ENCODE results near the gene SDF4. TPM values are rescaled to one million over a fixed set of nuclear protein-coding genes. Genes with fewer than 3 reads are reported as not detected.

Gene SDF4
- total RNA-seq, 4 donors from 2014 or later: 57.5 to 87.6 (median 73.1) TPM

DNA sequence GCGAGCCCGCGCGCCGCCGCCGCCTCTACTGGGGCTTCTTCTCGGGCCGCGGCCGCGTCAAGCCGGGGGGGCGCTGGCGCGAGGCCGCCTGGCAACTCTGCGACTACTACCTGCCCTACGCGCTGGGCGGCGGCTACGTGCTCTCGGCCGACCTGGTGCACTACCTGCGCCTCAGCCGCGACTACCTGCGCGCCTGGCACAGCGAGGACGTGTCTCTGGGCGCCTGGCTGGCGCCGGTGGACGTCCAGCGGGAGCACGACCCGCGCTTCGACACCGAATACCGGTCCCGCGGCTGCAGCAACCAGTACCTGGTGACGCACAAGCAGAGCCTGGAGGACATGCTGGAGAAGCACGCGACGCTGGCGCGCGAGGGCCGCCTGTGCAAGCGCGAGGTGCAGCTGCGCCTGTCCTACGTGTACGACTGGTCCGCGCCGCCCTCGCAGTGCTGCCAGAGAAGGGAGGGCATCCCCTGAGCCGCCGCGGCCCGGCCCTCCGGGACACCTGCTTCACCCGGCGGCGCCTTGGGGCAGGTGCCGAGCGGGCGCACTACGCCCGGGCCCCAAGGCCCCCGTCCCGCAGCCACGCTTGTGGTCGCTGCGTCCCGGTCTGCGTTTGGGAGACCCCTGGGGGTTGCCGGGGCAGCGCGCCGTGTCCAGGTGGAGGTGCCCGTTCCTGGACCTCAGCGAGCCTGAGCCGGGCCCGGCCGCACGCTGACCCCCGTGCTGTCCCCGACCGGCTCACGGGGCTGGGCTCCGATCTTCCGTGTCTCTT, 1.2 kb upstream of the SDF4 start:
- TF ChIP-seq, protein P1, sequence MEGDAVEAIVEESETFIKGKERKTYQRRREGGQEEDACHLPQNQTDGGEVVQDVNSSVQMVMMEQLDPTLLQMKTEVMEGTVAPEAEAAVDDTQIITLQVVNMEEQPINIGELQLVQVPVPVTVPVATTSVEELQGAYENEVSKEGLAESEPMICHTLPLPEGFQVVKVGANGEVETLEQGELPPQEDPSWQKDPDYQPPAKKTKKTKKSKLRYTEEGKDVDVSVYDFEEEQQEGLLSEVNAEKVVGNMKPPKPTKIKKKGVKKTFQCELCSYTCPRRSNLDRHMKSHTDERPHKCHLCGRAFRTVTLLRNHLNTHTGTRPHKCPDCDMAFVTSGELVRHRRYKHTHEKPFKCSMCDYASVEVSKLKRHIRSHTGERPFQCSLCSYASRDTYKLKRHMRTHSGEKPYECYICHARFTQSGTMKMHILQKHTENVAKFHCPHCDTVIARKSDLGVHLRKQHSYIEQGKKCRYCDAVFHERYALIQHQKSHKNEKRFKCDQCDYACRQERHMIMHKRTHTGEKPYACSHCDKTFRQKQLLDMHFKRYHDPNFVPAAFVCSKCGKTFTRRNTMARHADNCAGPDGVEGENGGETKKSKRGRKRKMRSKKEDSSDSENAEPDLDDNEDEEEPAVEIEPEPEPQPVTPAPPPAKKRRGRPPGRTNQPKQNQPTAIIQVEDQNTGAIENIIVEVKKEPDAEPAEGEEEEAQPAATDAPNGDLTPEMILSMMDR (IDR thresholded peaks at IDR 0.05): no peak
- TF ChIP-seq POLR2AphosphoS5 (IDR thresholded peaks at IDR 0.05) (no peak), POLR2A (IDR thresholded peaks at IDR 0.05) (no peak), EP300 (IDR thresholded peaks at IDR 0.05) (no peak)
- Histone ChIP-seq H3K4me3 (peak overlapping the region; percentile 47), H3K9me3 (no peaks in the 10 kb centered on the region), H3K36me3 (peaks cover 10% of the 10 kb centered on the region), H3K27ac (peak overlapping the region; percentile 17), H3K4me1 (peaks cover 47% of the 10 kb centered on the region), H3K27me3 (no peaks in the 10 kb centered on the region)
- 81% methylated on average over 77 of the region's 98 CpGs for WGBS
- DNase-seq (ENCODE audit: low spot score in 2 of 2): no peak

DNA sequence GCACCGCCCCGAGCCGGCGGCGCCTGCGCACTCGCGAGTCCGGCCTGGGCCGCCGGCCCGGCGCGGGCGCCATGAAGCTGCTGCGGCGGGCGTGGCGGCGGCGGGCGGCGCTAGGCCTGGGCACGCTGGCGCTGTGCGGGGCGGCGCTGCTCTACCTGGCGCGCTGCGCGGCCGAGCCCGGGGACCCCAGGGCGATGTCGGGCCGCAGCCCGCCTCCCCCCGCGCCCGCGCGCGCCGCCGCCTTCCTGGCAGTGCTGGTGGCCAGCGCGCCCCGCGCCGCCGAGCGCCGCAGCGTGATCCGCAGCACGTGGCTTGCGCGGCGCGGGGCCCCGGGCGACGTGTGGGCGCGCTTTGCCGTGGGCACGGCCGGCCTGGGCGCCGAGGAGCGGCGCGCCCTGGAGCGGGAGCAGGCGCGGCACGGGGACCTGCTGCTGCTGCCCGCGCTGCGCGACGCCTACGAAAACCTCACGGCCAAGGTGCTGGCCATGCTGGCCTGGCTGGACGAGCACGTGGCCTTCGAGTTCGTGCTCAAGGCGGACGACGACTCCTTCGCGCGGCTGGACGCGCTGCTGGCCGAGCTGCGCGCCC, 501 bp upstream of the SDF4 start, which contains the start of gene B3GALT6:
B3GALT6 (plus strand) TSS at position 30 of the 588 bp plus-strand sequence; CDS start at position 72, 42 bp downstream.
- WGBS: 20% methylated on average over 7 of the region's 100 CpGs
- peak within 1 kb of the TSS; percentile 88 for H3K27ac ChIP-seq
- no peaks in the 10 kb centered on the region for H3K9me3 ChIP-seq
- peaks cover 17% of the 10 kb centered on the region for H3K36me3 ChIP-seq
- no peak for DNase-seq (ENCODE audit: low spot score in 2 of 2)
- H3K27me3 ChIP-seq: no peaks in the 10 kb centered on the region
- TF ChIP-seq POLR2AphosphoS5 (IDR thresholded peaks at IDR 0.05) (no peak), POLR2A (IDR thresholded peaks at IDR 0.05) (peak in 1 of 2 donors; percentile 8), EP300 (IDR thresholded peaks at IDR 0.05) (no peak)
- TF ChIP-seq, protein P1 (IDR thresholded peaks at IDR 0.05): no peak
- H3K4me1 ChIP-seq: peaks cover 40% of the 10 kb centered on the region
- H3K4me3 ChIP-seq: peak within 1 kb of the TSS; percentile 84

GRCh38 chr1:1230656-1231399, 973 bp downstream of the SDF4 start:
- Histone ChIP-seq H3K4me1 (peaks cover 32% of the 10 kb centered on the region), H3K9me3 (no peaks in the 10 kb centered on the region), H3K27me3 (no peaks in the 10 kb centered on the region), H3K36me3 (peaks cover 26% of the 10 kb centered on the region), H3K4me3 (peak overlapping the region; percentile 84), H3K27ac (peak overlapping the region; percentile 88)
- no peak for DNase-seq (ENCODE audit: low spot score in 2 of 2)
- TF ChIP-seq, protein P1 (IDR thresholded peaks at IDR 0.05): no peak
- TF ChIP-seq EP300 (IDR thresholded peaks at IDR 0.05): no peak
- TF ChIP-seq POLR2A (IDR thresholded peaks at IDR 0.05): no peak
- no peak for TF ChIP-seq POLR2AphosphoS5 (IDR thresholded peaks at IDR 0.05)
- 14% methylated on average over 22 of the region's 24 CpGs for WGBS

DNA sequence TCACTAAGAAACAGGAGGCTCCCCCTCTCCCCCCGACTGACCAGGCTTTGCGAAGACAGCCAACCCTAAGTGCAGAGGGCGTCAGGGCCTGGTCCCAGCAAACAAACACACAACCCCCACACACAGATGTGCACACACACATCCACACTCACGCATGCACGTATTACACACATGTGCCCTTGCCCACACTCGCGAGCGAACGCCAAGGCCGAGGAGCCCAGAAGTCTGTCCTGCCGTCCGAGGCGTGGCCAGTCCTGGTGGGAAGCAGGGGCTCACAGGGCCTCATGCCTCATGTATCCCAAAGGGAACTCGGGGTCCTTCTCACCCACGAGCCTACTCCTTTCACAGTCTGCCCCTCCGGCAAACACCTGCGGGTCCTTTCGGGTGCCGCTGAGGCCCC, 2.0 kb downstream of the SDF4 start:
- Histone ChIP-seq H3K27me3 (no peaks in the 10 kb centered on the region), H3K27ac (no peak overlapping the region), H3K36me3 (peaks cover 32% of the 10 kb centered on the region), H3K4me3 (peak overlapping the region; percentile 84), H3K9me3 (no peaks in the 10 kb centered on the region), H3K4me1 (peaks cover 38% of the 10 kb centered on the region)
- no peak for DNase-seq (ENCODE audit: low spot score in 2 of 2)
- WGBS: 84% methylated on average over 9 of the region's 19 CpGs
- TF ChIP-seq EP300 (IDR thresholded peaks at IDR 0.05) (no peak), POLR2A (IDR thresholded peaks at IDR 0.05) (no peak), POLR2AphosphoS5 (IDR thresholded peaks at IDR 0.05) (no peak)
- TF ChIP-seq, protein P1 (IDR thresholded peaks at IDR 0.05): no peak

Measured in suprapubic skin (tissue), 4 donors.